ENCODE results near the gene PCYOX1L.

PCYOX1L gene

DNA sequence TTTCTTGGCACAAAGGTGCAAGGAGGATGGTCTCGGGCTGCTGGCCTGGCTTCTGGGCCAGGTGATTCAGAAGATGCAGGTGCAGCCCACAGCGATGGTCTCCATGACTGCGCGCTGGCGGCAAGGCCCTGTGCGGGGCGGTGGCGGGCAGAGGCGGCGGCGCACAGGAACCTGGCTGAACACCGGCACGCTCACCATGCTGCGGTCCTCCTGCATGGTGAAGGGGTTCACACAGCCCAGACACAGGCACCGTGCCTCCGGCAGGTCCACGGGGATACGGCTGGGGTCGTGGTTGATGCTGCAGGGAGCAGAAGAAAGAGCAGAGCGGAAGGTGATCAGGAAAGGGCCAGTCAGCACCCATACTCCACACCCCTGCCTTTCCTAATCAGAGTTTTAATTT is 16.5 kb downstream of the PCYOX1L start:
- TF ChIP-seq, protein P1, sequence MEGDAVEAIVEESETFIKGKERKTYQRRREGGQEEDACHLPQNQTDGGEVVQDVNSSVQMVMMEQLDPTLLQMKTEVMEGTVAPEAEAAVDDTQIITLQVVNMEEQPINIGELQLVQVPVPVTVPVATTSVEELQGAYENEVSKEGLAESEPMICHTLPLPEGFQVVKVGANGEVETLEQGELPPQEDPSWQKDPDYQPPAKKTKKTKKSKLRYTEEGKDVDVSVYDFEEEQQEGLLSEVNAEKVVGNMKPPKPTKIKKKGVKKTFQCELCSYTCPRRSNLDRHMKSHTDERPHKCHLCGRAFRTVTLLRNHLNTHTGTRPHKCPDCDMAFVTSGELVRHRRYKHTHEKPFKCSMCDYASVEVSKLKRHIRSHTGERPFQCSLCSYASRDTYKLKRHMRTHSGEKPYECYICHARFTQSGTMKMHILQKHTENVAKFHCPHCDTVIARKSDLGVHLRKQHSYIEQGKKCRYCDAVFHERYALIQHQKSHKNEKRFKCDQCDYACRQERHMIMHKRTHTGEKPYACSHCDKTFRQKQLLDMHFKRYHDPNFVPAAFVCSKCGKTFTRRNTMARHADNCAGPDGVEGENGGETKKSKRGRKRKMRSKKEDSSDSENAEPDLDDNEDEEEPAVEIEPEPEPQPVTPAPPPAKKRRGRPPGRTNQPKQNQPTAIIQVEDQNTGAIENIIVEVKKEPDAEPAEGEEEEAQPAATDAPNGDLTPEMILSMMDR (IDR thresholded peaks at IDR 0.05; ENCODE audit: low read depth, low read length), result no peak
- H3K4me3 ChIP-seq (ENCODE audit: low read depth, low read length), result no peak overlapping the region

DNA sequence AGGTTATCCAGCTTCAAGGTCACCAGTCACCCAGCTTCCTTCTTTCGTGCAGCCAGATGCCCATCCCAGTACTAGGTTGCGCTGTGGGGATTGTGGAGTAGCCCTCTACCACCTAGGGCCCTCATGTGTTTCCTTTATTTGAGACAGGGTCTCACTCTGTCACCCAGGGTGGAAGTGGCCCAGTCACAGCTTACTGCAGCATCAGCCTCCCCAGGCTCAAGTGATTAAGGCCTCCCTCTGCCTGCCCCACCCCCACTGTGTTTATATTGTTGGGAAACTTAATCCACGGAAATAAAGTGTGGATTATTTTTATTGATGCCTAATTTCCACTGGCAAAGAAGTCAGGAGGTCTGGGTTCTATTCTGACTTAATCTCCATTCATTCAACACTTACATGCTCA is 17.0 kb downstream of the PCYOX1L start:
- TF ChIP-seq, protein P1 (IDR thresholded peaks at IDR 0.05; ENCODE audit: low read depth, low read length), result no peak
- H3K4me3 ChIP-seq (ENCODE audit: low read depth, low read length), result no peak overlapping the region

DNA sequence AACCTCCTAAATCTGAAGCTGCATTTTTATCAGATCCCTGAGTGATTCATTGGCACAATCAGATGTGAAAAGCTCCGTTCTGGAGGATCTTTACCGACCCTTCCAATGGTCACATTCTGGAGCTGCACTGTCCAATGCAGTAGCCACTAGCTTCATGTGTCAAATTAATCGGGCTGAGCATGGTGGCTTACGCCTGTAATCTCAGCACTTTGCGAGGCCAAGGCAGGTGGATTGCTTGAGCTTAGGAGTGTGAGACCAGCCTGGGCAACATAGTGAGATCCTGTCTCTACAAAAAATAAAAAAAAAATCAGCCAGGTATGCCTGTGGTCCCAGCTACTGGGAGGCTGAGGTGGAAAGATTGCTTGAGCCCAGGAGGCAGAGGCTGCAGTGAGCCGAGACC is 17.6 kb downstream of the PCYOX1L start:
- TF ChIP-seq, protein P1 (IDR thresholded peaks at IDR 0.05; ENCODE audit: low read depth, low read length), result no peak

DNA sequence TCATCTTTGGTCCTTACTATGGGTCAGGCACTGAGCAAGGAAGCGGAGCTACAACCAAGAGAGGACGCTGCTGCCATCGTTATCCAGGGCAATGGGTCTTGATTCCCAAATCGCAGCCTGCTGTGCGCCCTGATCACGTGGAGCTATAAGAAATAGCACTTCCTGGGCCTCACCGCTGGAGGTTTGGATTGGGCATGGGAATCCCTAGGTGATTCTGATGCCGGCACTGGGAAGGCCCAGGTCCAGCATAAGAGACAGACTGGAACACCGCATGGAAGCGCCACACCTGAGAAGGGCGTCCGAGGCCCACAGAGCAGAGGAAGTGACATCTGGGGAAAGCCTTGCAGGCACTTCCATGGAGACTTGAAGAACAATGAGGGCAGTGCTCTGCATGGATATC is 18.3 kb downstream of the PCYOX1L start:
- no peak overlapping the region for H3K4me3 ChIP-seq (ENCODE audit: low read depth, low read length)

More for the DNA sequence above, 17.6 kb downstream of the PCYOX1L start:
- H3K4me3 ChIP-seq (ENCODE audit: low read depth, low read length), result no peak overlapping the region

DNA sequence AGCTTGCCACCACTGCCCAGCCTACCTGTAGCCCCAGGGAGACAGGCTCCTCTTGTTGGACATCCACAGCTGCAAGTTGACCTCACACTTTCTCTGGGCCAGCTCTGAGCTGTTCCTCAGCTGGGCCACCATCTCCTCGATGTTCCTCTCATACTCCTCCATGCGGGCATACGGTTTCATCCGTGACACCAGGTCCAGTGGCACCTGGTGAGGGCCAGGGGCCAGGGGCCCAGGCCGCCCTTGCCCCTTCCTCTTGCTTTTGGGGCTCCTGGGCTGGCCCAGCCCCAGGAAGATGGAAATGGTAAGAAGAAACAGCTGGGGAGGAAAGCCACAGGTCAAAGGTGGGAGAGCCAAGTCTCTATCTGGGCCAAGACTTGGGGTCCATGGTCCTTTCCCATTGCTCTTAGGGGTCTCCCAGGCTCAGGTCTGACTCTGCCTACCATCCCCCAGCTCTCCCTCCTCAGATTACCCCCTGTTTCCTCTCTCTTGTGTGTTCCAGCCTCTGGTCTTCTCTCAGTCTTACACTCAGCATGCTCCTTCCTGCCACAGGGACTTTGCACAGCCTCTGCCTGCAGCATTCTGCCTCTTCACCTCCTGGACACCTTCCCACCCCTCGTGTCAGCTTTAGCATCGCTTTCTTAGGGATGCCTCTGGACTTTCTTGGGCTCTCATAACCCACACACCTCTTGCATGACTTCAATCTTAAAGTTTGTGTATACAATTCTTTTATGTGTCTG is 19.0 kb downstream of the PCYOX1L start:
- H3K4me3 ChIP-seq (ENCODE audit: low read depth, low read length), result no peak overlapping the region
- TF ChIP-seq, protein P1 (IDR thresholded peaks at IDR 0.05; ENCODE audit: low read depth, low read length), result no peak

More for the DNA sequence above, 18.3 kb downstream of the PCYOX1L start:
- TF ChIP-seq, protein P1 (IDR thresholded peaks at IDR 0.05; ENCODE audit: low read depth, low read length), result no peak

DNA sequence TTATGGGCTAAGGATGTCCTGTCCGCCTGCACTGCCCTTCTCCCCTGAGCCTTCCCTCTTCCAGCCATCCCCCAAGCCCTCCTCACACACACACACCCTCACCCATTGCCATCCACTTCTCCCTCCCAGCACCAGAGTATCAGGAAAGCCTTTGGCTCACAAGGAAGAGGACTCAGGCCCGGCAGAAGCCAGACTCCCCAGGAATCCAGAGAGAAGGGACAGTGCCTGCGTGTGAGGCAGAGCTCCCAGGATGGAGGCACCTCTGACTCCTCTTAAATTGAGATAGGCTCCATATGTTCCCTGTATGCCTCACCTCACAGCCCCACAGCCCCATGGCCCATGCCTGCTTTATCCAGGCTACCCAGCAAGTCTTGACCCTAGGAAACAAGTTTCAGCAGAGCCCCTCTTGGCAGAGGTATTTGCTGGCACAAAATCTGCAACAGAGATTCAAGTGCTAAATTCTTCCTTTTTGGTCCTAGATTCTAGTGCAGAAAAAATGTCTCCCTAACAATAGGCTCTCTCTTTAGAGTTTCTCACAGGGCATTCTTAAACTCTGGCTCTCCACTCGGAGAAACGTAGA is 20.5 kb downstream of the PCYOX1L start:
- TF ChIP-seq, protein P1 (IDR thresholded peaks at IDR 0.05; ENCODE audit: low read depth, low read length), result no peak
- H3K4me3 ChIP-seq (ENCODE audit: low read depth, low read length), result no peak overlapping the region

DNA sequence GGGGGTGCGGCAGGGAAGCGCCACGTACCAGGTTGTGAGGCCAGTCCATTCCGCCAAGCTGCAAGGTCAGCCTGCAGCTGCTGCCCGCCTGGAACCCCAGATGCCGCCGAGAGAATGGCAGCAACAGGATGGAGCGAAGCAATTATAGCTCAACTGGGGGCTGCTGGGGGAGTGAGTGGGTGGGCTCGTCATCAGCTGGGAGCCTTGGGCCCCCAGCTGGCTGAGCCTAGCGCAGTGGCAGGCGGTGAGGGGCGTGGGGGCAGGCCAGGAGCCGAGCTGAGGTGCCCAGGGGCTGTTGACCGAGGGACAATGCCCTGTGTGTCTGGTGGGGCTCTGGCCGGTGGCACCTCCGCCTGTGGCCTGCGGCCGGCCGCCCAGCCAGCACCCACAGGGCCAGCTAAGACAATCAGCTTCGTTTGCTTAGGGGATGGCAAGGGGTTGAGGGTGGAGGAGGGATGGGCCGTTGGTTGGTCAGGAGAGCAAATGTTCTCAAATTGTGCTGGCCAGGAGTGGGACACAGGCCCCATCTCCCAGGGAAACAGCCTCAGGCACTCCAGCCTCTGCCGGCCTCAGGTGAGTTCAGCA is 21.4 kb downstream of the PCYOX1L start, which contains the start of gene IL17B:
TSS of gene IL17B (minus strand) at position 116 of the 585 bp plus-strand sequence. CDS start at position 49, 67 bp downstream.
- TF ChIP-seq, protein P1 (IDR thresholded peaks at IDR 0.05; ENCODE audit: low read depth, low read length), result no peak
- no peak within 1 kb of the TSS for H3K4me3 ChIP-seq (ENCODE audit: low read depth, low read length)
